A204.1 (cell line): ENCODE data around the gene DENND1B.

Experiments
- FAIRE-seq: peaks from 2 replicates; lab custom pipeline; 2012; peaks lifted over from hg19 to GRCh38; lab: Jason Lieb, UNC

DENND1B gene

GRCh38 chr1:197465528-197466327 lies 309.6 kb downstream of the DENND1B start:
- FAIRE-seq, result no peak

- FAIRE-seq, result no peak
Observed at GRCh38 chr1:197464044-197464443, 311.2 kb downstream of the DENND1B start.

GRCh38 chr1:197463142-197463541 lies 312.1 kb downstream of the DENND1B start:
- FAIRE-seq, result no peak

GRCh38 chr1:197462539-197462938 lies 312.7 kb downstream of the DENND1B start:
- no peak for FAIRE-seq
